T1000 (cell line): Measurements from ENCODE around the gene CTCFL.
"Not testable (repeated sequence)": the region's sequence is repeated elsewhere in the genome, so short reads cannot be mapped to it uniquely, and the experiment has no call there.

Experiments used
- DNase-seq: peaks from one replicate; lab custom pipeline; 2025; ENCODE audit warnings: mixed read lengths; lab: John Stamatoyannopoulos, UW

The CTCFL gene

DNA sequence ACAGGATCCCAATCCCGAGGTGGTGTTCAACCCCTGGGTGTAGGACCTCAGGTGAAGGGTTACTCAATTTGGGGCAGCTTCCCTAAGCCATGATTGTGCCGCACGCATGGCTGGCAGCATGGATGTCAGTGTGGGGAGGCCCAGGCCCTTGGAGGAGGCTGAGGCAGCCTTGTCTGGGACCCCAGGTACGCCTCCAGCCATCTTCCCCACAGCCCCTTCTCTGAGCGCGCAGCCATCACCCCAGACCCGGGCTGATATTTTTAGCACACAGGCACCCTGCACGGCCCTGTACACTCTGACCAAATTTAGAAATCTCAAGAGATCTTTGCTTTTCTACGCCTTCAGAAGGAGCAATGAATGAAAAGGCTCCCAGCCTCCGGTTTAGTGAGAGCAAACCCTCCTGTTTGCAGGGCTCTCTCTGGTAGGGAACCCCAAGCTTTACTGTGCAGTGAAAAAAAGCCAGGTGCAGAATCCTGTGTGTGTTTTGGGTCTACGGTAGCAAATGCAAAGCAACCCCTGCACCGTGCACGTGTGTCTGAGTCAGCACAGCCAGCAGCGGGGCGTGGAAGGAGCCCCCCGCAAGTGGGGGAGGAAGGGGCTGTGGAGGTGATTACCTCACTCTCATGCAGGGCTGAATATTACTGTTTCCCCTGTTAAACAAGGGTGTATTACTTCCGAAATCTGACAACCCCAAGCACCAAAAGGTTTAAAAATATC, 44.3 kb downstream of the CTCFL start:
- no peak for DNase-seq

DNA sequence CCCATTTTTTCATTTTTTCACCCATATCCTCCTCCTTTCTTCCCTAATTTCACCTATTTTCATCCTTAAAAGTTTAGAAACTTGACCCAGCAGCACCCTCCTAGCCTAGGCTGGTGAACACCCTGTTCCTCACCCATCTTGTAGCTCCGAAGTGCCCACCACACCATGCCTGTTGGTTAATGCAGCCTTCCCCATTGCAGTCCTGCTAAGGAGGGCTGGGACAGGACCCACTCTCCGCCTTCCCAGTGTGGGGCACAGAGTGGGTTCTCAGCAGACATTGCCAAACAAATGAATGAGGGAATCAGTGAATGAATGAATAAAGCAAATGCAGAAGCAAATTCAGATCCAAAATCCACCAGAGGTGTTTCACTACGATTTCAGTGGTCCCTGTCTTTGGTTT, 45.7 kb downstream of the CTCFL start:
- DNase-seq: no peak

DNA sequence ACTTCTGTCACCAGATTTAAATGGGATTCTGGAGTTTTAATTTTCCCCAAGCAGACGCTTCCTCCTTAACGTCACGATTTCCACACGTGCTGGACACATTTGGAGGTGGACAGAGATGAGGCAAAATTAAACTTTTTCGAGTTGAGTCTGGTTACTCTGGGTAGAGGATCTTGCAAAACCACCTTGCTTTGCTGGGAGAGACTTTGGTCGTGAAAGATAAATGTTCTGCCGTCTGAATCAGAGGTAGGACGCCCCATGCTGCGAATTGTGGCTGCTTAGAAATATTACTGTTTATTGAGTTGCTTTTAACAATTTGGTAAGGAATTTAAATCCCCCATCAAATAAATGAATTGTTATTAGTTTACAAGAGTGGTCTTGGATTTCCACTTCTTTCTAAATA, 46.8 kb downstream of the CTCFL start:
- no peak for DNase-seq

DNA sequence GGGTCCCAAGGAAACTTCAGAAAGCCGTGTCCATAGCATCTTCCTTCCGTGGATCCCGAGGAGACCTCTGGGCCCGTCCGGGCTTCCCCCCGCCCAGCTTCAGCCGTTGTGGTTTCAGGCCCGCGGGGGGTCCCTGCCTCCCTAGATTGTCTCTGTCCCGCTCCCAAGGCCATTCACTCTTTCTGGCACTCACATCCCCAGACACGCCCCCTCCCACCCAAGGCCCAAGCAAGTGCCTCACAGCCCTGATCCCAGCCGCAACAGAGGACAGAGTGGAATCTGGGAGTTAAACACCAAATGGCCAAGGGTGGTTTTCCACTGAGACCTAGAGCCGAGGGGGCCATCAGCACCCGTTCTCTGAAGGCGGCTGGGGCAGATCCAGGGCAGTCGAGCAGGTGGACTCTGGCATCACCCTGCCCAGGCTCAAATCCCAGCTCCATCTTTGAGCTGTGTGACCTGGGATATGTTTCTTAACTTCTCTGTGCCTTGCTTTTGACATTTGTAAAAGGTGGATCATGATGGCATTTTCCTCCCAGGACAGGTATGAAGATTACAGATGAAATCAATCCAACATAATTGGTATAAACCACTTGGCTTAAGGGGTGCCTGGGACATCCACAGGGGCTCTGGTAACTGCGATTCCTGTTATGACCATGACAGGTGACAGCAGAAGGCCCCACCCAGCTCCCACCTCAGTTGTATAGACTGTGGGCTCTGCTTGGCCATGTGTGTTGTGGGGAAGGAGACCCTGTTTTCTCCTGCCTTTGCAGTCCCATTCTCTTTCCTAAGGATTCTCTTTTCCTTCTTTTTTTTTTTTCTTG, 48.1 kb downstream of the CTCFL start:
- no peak for DNase-seq

DNA sequence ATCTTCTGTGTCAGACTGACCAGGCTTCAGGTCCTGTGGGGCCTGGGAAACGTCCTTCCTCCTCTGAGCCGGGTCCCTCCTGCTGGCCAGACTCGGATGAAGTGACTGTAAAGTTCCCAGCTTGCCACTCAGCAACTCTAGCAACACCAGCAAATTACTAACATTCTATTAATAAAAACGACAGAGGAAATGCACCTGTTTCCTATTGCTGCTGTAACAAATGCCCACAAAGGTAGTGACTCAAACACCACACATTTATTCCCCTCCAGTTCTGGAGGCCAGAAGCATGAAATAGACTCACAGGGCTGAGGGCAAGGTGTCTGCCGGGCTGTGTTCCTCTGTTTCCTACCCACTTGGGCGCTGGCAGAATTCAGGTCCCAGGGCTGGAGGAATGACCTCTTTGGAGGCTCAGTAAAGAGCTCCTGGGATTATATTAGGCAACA, 48.8 kb downstream of the CTCFL start:
- no peak for DNase-seq

DNA sequence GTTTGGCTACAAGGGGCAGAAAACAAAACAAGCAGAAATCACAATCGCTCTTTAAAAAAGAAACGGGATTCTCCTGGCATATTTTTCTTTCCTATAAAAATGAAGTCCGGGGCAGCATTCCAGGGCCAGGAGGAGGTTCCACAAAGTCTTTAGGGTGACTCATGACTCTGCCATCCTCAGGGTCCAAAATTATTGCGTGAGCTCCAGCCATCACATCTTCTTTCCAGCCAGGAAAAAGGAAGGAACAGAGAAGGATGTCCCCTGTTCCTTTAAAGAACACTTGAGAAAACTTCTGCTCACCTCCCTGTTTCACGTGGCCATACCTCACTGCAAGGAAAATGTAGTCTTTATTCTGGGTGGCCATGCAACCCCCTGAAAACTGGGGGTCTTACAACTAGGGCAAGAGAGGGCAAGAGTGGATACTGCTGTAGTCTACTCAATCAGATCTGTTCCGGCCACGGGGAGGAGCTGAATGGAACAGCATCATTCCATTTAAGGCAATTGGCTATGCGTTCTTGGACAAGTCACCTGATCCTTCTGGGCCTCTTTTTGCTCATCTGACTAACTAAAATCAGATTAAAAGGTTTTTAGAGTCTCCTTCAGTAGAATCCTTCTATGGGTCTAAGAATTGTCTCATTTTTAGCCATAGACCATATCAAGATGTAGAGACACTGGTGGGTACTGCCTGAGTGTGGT, 49.4 kb downstream of the CTCFL start:
- no peak for DNase-seq

DNA sequence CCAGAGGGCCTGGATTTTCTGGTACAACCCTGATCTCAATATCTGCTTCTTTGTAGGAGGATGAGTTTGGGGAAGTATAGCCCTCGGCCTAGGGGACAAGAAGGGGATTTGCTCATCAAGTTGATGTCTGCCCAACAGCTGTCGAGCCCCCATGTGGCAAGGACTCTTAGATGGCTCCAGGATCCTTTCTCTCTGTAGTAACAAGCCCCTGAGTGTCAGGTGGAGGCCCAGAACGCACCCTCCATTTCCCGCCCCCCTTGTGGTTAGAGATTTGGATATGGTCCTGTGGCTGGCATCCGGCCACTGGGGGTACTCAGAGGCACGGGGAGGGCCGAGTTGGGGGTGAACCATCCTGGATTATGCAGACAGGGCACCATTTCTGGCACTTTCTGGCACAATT, 50.1 kb downstream of the CTCFL start:
- DNase-seq: no peak

DNA sequence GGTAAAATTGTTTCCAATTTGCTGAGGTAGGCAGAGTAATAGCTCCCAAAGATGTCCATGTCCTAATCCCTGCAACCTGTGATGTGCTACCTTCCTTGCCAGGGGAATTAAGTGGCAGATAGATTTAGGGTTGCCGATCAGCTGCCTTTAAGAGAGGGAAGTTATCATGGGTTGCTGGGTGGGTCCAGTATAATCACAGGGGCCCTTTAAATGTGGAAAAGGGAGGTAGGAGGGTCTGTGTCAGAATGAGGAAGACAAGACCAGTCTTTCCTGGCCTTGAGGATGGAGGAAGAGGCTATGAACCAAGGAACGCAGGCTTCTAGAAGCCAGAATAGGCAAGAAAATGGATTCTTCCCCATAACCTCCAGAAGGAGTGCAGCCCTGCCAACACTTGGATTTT, 50.7 kb downstream of the CTCFL start:
- DNase-seq: no peak

DNA sequence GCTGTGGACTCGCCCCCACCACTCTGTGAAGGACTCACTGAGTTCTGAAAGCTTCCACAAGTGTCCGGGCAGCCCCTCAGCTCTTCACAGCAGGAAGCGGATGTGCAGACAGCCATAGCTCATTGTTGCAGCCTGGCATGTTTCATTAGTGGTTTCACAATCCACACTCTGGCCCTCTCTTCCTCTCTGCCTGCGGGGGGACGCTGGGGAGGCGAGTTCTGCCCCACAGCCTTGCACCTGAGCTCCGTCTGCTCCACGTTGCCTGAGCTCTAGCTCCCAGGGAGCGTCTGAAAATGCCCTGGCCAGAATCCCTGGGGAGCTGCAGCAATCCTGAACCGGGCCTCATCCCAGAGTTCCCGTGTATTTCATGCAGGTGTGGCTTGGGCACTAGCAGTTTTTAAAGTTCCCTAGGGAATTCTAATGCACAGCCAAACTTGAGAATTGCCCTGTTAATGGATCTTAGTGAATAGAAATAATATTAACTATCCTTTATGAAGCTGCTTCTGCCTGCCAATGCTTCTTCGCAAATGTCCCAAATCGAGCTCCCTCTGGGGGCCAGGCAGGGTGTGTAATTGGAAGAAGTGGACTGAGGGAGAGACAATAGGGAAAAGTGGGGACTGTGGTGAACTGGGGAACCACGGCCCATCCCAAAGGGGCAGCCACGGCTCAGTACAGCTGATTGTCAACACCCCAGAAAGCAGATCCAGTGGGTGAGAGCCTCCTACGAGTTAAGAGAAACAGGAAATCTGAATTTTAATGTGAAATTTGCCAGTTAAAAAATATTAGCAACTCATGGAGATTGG, 51.5 kb downstream of the CTCFL start:
- no peak for DNase-seq

DNA sequence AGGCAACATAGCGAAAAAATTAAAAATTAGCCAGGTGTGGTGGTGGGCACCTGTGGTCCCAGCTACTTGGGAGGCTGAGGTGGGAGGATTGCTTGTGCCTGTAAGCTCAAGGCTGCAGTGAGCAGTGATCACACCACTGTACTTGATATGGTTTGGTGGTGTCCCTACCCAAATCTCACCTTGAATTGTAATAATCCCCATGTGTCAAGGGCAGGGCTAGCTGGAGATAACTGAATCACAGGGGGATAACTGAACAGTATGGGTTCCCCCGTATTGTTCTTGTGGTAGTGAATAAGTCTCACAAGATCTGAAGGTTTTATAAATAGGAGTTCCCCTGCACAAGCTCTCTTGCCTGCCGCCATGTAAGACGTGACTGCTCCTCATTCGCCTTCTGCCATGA, 52.5 kb downstream of the CTCFL start:
- not testable (repeated sequence) for DNase-seq

DNA sequence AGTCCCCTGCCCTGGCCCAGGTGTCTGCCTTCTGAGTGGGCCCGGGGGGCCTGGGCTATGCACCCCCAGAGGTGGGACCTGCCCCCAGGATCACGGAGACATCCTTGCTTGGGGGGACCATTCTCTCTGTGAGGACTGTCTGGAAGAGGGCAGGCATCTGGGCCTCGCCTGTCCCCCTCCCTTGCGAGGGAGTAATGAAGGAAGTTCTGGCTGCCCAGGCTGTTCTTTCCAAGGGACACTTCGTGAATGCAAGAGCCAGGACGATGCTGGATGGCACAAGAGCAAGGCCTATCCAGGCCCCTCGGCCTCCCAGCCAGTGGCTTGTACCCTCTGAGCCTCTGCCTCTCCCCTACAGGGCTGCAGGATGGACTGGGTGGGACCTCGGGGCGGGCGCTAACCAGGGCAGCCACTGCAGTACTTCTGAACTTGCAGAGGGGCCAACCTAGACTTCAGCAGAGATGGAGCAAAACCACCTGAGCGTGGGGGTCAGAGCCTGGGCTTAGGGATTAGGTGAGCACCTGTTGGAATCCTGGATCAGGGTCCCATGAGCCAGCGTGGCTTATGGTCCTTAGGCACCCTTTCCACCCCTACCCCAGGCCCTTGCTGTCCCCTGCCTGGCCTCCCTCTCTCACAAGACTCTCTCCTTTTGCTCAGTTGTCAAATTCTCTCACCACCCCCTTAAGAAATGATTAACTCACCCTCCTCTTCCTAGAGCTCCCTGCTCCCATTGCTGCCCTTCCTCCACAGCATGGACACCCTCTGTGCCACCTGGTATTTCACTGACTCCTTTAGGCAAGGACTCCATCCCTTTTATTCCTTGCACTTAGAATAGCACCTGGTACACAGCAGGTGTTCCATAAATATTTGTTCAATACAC, 53.2 kb downstream of the CTCFL start:
- DNase-seq: no peak

DNA sequence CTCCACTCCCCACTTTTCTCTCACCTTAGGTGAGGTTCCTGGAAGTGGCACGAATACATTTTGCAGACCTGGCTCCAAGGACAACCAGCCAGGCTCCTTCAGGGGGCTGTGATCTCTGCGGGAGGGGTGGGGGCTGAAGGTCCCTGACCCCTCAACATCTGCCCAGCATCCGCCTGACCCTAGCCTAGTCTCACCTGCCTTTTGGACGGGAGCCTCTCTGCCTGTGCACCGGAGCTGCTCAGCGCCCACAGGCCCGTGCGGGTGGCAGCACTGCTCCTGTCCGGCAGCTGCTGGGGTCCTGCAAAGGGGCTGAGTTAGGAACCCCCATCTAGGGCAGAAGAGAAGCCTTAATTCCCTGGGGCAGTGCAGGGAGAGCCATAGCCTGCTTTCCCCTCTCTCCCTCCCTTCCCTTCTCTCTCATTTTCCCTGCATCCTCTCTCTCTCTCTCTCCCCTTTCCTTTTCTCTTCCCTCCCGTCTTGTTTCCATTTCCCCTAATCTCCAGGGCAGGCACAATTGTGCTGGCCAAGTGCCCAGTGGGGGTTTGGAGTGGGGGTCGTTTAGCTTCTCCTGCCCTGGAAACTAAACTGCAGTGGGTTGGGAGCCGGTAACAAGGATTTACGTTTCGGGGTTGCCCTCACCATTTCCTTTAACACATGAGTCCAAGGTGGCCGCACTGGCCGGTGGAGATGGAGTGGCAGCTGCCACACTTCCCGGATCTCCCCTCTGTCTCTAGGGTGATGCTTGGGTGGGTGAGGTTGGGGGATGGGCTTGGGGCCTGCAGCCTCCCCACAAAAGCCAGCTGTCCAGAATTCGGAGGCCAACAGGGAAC, 54.1 kb downstream of the CTCFL start:
- no peak for DNase-seq

DNA sequence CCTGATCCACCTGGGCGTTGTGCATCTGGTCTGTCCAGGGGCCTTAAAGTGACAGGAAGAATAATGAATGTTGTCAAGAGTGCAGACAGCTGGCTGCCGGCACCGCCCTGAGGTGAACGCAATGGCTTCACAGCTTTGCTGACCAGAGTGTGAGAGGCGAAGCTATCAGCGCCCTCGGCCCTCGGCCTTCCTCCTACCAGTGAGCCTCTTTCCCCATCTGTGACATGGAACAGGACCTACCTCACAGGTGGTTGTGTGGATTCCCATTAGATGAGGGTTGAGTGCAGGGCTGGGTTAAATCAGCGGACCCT, 54.8 kb downstream of the CTCFL start:
- DNase-seq: no peak

DNA sequence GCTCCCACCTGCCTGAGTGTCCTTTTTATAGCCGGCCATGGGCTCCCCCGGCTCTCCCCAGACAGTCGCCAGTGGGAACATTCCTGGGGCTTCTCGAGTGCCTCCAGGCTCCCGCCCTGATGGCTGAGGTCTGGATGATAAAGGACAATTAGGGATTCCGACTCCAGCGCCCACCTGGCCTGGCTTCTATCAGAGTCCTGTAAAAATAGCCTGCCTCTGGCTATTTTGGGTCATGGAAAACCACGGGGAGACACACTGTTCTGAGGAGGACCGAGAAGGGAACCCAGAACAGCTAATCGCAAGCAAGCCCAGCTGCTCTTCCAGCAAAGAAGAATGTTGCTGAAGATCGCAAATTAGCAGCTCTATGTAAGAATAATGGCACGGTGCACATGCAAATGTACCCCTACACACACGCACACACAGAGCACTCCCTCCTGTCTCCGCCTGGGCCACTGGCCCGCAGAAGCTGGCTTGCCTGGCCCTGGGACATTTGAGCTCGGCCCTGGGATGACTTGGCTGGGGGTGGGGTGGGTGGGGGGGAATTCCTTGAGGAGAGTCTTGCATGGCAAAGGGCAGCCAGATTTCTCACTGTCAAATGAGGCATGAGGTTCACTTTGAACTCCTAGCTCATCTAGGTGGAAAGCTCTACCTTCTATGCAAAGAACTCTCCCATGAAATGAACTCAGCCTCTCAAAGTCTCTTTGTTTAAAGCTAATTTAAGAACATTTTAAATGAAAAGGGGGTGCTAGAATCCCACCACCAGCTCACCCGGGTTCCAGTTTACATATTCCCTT, 55.3 kb downstream of the CTCFL start:
- no peak for DNase-seq

DNA sequence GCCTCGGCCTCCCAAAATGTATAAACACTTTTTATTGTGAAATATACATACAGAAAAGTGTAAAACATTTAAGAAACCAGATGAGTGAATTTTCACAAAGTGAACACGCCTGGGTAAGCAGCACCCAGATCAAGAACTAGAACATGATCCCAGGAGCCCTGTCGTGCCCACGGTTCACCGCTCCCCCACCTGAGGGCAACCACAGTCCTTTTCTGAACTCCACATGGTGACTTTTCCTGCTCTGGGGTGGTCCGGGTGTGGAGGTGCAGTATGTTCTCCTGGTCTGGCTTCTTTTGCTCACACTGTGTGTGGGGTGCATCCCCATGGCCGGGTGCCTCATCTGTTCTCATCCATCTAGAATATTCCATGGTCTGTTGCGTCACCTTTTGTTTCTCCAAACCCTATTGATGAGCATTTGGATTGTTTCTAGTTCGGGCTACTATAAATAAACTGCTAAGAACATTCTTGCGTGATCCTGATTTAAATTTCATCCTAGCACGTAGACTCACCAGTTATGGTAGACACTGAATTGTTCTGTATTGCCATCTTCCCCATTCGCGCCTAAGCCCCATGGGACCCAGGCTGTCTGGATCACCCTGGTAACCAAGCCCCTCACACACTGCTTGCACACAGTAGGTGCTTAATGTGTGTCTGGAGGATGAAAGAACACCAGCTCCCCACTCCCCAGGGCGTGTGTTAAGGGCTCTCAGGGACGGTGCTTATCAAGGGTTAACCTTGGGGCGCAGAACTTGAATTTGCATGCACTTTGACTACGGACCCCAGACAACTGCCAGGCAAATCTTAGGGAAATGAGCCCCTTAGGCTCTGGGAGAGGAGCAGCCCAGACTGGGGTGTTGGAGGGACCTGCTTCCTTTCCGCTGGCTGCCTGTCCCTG, 56.2 kb downstream of the CTCFL start:
- DNase-seq: no peak

DNA sequence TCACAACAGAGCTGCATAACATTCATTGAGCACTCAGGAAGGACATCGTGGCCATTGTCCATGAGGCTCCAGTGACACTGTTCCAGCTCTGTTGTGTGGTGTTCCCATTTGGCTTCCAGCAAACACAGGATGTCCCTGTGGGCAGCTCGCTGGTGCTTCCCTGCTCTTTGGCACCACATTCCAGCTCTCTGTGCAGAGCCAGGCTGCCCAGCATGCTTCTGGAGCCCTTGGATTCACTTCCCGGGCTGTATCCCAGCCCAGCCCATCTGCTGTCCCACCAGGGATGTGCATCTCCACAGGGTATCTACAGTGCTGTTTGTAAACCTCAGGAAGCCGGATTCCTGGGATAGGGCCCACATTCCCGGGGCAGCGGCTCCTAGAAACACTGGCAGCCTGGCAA, 57.2 kb downstream of the CTCFL start:
- DNase-seq: no peak

DNA sequence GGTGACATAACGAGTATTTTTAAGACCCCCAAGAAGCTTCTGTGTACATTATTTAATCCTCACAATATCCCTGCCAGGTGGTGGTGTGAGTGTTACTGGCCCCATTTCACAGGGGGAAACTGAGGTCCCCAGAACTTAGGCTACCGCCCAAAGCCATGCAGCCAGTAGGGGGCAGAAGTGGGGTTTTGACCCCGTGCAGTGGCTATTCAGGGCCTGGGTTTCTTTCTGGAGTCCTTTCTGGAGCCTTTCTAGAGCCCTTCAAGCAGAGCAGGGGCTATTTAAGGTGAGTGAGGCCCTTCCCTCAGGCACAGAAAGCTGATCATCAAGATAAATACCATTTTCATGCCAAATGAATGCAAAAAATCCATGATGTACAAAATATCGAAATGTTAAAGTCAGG, 59.0 kb downstream of the CTCFL start:
- no peak for DNase-seq

DNA sequence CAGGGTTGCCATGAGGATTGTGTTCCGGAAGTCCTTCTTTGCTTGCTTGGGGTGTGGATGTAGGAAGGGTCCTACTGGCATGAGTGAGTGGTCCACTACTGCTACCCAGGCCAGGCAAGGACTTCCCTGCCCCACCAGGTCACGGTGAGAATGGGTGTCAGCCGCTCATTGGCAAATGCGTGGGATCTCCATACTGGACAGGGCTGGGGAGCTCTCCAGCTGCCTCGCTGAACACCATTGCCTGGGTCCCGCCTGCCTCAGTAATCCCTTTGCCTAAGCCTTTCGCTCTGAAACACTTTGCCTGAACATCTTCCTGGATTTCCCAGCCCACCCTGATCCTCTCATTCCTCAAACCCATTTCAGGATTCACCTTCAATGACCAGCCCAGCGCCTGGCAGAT, 59.5 kb downstream of the CTCFL start:
- DNase-seq: no peak
